Kidney tubule cell (primary cell): ENCODE data around the gene TCERG1L.
"Not testable (repeated sequence)": the region's sequence is repeated elsewhere in the genome, so short reads cannot be mapped to it uniquely, and the experiment has no call there.

Source experiments
- DNase-seq: peaks from one replicate; pipeline ENCODE4 v3.0.0-alpha.2; 2018; ENCODE audit warnings: low spot score

TCERG1L gene

GRCh38 chr10:131143425-131144165, 167.9 kb downstream of the TCERG1L start:
- DNase-seq = no peak

GRCh38 chr10:131142517-131143380, 168.8 kb downstream of the TCERG1L start:
- DNase-seq = no peak

DNA sequence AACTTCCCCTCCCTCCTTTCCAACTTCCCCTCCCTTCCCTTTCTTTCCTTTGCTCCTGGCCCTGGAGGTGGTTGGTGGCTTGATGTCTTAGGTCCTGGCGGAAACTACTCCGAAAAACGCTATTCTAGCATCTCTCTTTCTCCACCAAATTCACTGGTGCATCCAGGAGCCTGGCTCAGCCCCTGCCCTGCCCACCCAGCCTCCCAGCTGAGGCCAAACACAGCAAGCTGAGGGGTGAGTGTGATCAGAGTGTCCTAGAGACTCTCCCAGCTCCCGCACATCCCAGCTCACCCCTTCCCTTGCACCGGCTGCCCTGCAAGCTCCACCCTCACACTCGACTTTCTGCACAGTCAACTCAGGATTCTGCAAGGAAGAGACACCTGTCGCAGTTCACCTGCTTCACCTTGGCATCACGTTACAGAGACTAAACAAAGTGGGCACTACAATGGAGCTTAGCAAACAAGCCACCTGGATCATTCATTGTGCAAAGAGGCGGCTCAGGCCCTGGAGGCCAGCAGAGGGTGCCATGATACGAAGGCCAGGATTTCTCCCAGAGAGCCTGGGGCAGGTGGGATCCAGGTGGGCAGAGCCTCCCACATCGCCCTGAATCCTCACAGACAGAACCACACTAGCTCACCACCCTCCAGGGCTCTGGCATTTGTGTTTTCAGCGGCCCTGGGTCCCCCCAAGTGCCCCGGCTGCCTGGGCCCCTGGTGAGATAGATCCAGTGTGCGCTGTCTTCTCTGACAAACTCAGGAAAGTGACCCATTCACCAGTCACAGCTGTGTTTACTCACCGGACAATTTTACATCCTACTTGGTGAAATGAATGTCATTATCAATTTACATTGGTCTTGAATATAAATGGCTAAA, 169.6 kb downstream of the TCERG1L start:
- DNase-seq = no peak

- DNase-seq = no peak
Measured at GRCh38 chr10:131141207-131141606, 170.3 kb downstream of the TCERG1L start.

DNA sequence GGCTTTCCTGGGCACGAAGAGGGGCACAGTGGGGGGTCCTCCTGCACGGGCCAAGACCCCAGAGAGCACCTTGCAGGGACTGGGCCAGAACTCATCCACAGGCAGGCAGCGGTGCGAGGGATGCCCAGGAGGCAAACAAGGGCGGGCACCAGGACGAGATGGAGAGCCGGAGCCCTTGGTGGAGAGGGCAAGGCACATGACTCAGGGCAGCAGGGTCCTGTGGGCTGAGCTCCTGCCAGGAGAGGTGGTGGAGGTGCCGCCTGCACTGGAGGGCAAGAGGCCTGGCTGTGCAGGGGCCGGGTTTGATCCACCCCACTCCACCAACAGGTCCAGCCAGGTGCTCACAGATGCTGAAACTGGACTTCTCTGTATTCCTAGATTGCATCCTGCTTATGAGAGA, 170.9 kb downstream of the TCERG1L start:
- no peak for DNase-seq

GRCh38 chr10:131137223-131137622, 174.3 kb downstream of the TCERG1L start:
- no peak for DNase-seq

GRCh38 chr10:131136336-131136735, 175.2 kb downstream of the TCERG1L start:
- not testable (repeated sequence) for DNase-seq

- no peak for DNase-seq
Measured at GRCh38 chr10:131135716-131136115, 175.8 kb downstream of the TCERG1L start.

DNA sequence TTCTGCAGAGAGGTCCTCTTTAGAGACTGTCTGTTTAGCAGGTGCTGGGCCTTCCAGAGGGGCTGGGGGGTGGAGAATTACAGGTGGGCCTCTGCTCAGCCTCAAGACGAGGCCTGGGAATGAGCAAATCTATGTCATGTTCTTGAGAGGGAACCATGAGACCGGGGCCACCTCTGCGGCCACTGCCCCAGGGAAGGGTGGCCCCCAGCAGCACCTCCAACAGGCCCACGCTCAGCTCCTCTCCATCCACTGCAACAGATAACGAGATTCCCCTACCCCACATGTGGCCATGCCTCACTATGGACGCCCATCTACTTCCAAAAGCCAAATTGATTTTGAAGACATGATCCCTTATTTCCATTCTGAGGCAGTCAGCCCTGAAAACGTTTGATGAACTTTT, 176.9 kb downstream of the TCERG1L start:
- DNase-seq = no peak

- DNase-seq = no peak
Measured at GRCh38 chr10:131134001-131134576, 177.4 kb downstream of the TCERG1L start.

DNA sequence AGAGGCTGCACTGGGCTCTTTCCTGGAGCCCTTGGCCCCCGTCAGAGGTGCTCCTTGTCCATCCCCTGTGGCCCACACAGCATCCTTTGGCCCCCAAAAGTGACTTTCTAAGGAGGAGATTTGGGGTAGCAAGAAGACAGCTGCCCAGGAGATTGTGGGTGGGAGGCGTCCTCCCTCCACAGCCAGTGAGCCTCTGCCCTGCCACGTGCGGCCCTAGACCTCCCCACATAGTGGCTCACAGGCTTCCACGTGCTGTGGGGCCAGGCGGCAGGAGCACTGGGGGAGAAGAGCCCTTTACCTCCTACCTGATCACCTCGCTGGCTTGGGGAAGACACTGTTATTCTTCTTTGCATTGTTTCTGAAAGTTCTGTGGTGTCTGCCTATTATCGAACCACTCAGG, 178.8 kb downstream of the TCERG1L start:
- no peak for DNase-seq

DNA sequence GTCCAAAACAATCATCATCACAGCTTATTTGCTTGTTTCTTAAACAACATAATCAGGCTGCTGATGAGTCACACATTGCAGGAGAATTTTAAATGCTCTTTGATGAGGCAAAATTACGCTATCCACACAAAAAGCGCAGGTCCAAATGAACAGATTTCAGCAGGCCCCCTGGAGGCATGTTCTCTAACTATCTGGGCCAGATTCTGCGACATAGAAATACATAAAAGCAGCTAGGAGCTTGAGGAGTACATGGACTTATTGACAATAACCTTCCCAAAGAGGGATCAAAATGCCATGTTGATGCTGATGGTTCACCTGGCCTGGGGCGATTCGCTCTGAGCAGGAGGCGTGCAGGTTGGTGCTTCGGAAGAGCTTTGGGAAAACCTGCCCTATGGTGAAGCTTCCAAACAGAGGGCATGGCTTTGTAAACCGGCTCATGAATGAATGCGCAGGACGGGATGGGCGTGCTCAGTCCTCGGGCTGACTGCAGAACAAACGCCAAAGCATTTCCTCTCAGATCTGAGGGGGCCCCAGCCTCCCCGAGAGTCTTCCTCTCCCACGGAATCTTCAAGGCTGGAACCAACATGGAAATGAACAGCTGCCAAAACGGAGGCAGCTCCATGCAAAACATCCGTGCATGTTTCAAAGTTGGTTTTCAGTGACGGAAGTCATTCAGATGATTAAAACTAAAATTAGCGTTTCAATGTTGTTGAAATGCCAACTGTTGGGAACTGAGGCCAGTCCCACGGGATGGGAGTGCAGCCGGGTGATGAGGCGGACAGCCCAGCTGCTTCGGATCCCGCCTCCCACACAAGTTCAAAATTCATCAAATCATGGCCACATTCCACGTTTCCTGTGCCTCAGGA, 179.6 kb downstream of the TCERG1L start:
- no peak for DNase-seq

DNA sequence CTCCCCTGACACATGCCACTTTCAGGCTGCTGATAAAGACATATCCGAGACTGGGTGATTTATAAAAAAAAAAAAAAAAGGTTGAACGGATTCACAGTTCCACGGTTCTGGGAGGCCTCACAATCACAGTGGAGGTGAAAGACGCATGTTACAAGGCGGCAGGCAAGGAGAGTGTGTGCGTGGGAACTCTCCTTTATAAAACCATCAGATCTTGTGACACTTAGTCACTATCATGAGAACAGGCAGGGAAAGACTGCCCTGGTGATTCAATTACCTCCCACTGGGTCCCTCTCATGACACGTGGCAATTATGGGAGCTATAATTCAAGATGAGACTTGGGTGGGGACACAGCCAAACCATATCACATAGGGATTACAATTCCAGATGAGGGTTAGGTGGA, 181.5 kb downstream of the TCERG1L start:
- DNase-seq = no peak

DNA sequence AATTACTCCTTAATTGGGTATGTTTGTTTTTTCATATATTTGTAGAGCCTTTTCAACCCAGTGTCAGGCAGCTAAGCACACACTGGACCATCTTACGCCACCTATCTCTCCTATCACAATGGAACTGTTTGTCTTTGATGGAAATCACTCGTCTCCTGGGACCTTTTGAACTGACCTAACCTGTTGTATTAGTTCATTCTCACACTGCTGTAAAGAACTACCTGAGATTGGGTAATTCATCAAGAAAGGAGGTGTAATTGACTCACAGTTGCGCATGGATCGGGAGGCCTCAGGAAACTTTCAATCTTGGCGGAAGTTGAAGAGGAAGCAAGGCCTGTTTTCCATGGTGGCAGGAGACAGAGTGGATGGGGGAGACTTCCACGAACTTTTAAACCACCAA, 182.0 kb downstream of the TCERG1L start:
- no peak for DNase-seq

GRCh38 chr10:131128731-131129130, 182.8 kb downstream of the TCERG1L start:
- no peak for DNase-seq

- DNase-seq = no peak
Measured at GRCh38 chr10:131127610-131128009, 183.9 kb downstream of the TCERG1L start.

DNA sequence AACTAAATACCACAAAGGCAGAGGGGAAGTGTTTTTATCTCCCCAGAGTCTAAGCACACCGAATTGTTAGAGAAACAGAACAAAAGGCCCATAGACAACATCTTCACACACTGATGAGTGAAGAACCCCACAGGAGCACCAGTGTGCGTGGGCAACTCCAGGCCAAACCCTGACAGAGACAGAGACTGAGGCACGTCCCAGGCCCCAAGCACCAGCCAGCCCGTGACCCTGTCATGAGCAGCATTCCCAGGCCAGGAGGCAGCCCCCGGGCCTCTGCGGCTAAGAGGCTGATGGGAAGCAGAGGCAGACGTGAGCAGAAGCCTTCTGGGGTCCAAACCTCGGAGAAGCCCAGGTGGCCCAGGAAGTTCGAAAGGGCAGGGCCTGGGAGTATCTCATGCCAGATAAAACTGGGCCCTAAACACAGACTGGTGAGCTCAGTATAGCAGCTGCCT, 184.4 kb downstream of the TCERG1L start:
- DNase-seq = no peak

- no peak for DNase-seq
Measured at GRCh38 chr10:131126321-131127137, 185.0 kb downstream of the TCERG1L start.

- DNase-seq = no peak
Measured at GRCh38 chr10:131125511-131126225, 185.9 kb downstream of the TCERG1L start.
